ENCODE measurements around the gene GOT1. TPM values are rescaled to one million over a fixed set of nuclear protein-coding genes. Genes with fewer than 3 reads are reported as not detected.

Gene GOT1
- total and polyA plus RNA-seq, 4 donors, result 73.5 to 271 (median 123) TPM

GRCh38 chr10:99382176-99382575, 48.2 kb downstream of the GOT1 start:
- WGBS, result 92% methylated on average over 1 of the region's 1 CpG
- Histone ChIP-seq H3K36me3 (ENCODE audit: control insufficient read depth in 4 of 4, insufficient read depth in 3 of 4, low read depth in 1 of 4, low read length in 3 of 4) (no peaks in the 10 kb centered on the region), H3K27ac (ENCODE audit: low read depth in 1 of 2, low read length in 2 of 2) (no peak overlapping the region), H3K4me1 (ENCODE audit: control insufficient read depth in 4 of 4, insufficient read depth in 4 of 4, low read length in 3 of 4) (no peaks in the 10 kb centered on the region), H3K9me3 (ENCODE audit: control insufficient read depth in 4 of 4, low read length in 3 of 4) (no peaks in the 10 kb centered on the region), H3K9ac (ENCODE audit: low read depth in 1 of 2, low read length in 2 of 2) (no peak overlapping the region), H3K4me3 (ENCODE audit: low read depth in 1 of 3, low read length in 3 of 3) (no peak overlapping the region), H3K27me3 (ENCODE audit: control insufficient read depth in 4 of 4, insufficient read depth in 4 of 4, low read length in 3 of 4) (no peaks in the 10 kb centered on the region)
- DNase-seq (ENCODE audit: low spot score), result no peak
- TF ChIP-seq YY1 (IDR thresholded peaks at IDR 0.05) (no peak), ATF3 (IDR thresholded peaks at IDR 0.05) (no peak), SP1 (IDR thresholded peaks at IDR 0.05) (no peak), TAF1 (conservative IDR thresholded peaks at IDR 0.05) (no peak), JUND (IDR thresholded peaks at IDR 0.05) (no peak), FOXA1 (IDR thresholded peaks at IDR 0.05) (no peak), EGR1 (IDR thresholded peaks at IDR 0.05; ENCODE audit: low read depth in 2 of 2) (no peak), RAD21 (IDR thresholded peaks at IDR 0.05) (no peak), RXRA (IDR thresholded peaks at IDR 0.05) (no peak)

GRCh38 chr10:99375426-99375825, 55.0 kb downstream of the GOT1 start:
- DNase-seq (ENCODE audit: low spot score), result no peak
- Histone ChIP-seq H3K9ac (ENCODE audit: low read depth in 1 of 2, low read length in 2 of 2) (no peak overlapping the region), H3K4me3 (ENCODE audit: low read depth in 1 of 3, low read length in 3 of 3) (no peak overlapping the region), H3K27me3 (ENCODE audit: control insufficient read depth in 4 of 4, insufficient read depth in 4 of 4, low read length in 3 of 4) (no peaks in the 10 kb centered on the region), H3K4me1 (ENCODE audit: control insufficient read depth in 4 of 4, insufficient read depth in 4 of 4, low read length in 3 of 4) (peaks cover 0 to 4% (median 1%) of the 10 kb centered on the region in 4 donors), H3K9me3 (ENCODE audit: control insufficient read depth in 4 of 4, low read length in 3 of 4) (no peaks in the 10 kb centered on the region), H3K27ac (ENCODE audit: low read depth in 1 of 2, low read length in 2 of 2) (no peak overlapping the region), H3K36me3 (ENCODE audit: control insufficient read depth in 4 of 4, insufficient read depth in 3 of 4, low read depth in 1 of 4, low read length in 3 of 4) (no peaks in the 10 kb centered on the region)
- no peak for TF ChIP-seq FOXA1 (IDR thresholded peaks at IDR 0.05)
- no peak for TF ChIP-seq GABPA (IDR thresholded peaks at IDR 0.05 in 1 of 2, conservative IDR thresholded peaks at IDR 0.05 in 1 of 2)
- TF ChIP-seq ATF3 (IDR thresholded peaks at IDR 0.05), result no peak
- TF ChIP-seq NR2F2 (IDR thresholded peaks at IDR 0.05), result no peak
- TF ChIP-seq JUND (IDR thresholded peaks at IDR 0.05), result no peak
- no peak for TF ChIP-seq TAF1 (conservative IDR thresholded peaks at IDR 0.05)
- TF ChIP-seq ZBTB33 (IDR thresholded peaks at IDR 0.05), result no peak
- TF ChIP-seq RAD21 (IDR thresholded peaks at IDR 0.05), result no peak
- no peak for TF ChIP-seq REST (IDR thresholded peaks at IDR 0.05)
- TF ChIP-seq, protein P1, sequence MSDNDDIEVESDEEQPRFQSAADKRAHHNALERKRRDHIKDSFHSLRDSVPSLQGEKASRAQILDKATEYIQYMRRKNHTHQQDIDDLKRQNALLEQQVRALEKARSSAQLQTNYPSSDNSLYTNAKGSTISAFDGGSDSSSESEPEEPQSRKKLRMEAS (IDR thresholded peaks at IDR 0.05), result no peak
- no peak for TF ChIP-seq HNF4G (IDR thresholded peaks at IDR 0.05)
- no peak for TF ChIP-seq EGR1 (IDR thresholded peaks at IDR 0.05; ENCODE audit: low read depth in 2 of 2)
- TF ChIP-seq YY1 (IDR thresholded peaks at IDR 0.05), result no peak
- no peak for TF ChIP-seq SP1 (IDR thresholded peaks at IDR 0.05)
- TF ChIP-seq RXRA (IDR thresholded peaks at IDR 0.05), result no peak
- no peak for TF ChIP-seq FOXA2 (IDR thresholded peaks at IDR 0.05)
- TF ChIP-seq HNF4A (conservative IDR thresholded peaks at IDR 0.05), result no peak
- no peak for TF ChIP-seq CTCF (IDR thresholded peaks at IDR 0.05; ENCODE audit: low read depth, low read length, missing input control)

All from liver (tissue), 9 donors.